ENCODE data around the gene UBTD2.

Gene UBTD2

DNA sequence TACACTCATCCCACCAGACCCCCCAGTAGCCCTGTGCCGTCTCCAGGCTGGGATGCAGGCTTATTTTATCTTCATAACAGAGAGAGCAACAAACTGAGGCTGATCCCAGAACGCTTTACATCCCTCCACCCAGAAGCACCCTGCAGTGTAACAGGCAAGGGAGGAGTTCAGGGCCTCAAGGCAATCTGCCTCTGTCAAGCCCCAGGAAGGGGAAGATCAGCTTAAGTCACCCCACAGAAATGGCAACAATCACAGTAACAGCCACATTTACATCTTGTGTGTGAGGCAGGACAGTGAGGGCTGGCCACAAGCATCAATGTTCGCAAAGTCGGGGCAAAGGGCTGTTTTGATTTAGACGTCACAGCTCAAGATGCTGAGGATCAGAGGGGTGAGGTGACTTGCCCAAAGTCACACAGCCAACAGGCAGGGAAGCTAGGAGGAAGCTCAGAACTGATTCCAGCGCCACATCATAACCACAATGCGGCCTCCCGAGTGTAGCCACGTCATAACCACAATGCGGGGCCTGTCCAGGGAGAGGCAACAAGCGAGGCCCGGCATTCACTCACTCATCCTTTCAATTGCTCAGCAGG, 109.9 kb downstream of the UBTD2 start:
- no peak for DNase-seq (ENCODE audit: insufficient read length, low spot score)
- FAIRE-seq = peak; percentile 65

DNA sequence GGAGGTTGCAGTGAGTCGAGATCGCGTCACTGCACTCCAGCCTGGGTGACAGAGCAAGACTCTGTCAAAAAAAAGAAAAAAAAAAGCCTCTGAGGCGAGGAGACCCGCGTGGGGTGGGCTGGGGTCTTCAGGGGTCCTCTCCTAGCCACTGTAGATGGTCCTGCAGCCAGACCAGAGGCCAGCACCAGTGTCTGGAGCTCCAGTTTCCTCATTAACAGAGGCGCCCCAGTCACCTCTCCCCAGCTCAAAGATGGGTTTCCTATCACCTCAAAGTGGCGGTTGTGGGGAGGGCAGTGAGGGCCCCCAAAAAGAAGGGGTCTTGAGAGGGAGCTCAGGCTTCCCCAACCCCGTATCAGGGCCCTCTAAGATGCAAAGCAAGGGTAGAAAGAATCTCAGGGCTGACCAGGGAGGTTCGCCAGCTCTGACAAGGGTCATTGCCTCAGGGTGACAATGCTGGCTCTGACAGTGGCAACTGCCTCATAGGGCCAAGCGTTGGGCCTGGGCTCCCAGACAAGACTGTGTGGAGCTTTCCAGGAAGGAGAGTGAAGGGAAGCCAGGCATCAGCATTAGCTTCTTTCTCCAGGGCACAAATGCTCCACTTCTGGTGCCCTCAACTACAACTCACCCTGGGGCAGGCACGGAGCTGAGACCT, 110.5 kb downstream of the UBTD2 start:
- DNase-seq (ENCODE audit: insufficient read length, low spot score) = no peak
- FAIRE-seq = no peak

DNA sequence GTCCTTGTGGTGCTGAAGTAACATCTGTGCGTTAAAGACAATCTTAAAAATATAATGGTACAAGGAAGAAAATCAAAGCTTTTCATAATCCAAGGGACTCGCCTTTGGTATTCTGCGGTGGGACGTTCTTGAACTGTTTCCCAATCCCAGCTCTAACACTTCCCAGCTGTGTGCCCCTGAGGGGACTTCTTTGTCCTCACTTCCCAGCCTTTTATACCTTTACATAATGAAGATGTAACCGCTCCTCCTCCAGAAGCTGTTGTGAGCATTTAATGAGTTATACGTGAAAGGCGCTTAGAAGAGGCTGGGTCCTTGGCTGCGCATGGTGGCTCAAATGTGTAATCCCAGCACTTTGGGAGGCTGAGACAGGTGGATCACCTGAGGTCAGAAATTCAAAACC, 112.4 kb downstream of the UBTD2 start:
- DNase-seq (ENCODE audit: insufficient read length, low spot score) (no peak), FAIRE-seq (no peak)

DNA sequence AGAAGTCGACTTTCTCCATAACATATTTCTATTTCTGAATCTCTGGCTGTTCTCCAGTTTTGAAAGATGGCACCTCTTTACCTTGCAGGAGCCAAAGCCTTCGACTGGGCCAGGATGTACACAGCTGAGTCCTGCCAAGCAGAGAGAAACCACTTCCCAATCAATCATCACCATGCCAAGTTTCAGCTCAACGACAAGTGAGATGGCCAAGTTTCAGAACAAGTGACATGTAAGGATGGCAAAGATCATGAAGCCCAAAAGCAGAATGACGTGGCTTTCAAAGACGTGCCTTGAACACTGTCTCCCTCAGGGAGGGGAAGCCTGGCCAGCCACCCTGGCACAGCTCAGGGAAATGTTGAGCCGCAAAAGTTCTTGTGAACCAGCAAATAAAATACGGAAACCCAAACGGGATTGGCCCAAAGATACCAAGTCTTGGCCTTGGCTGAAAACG, 113.3 kb downstream of the UBTD2 start:
- FAIRE-seq (peak; percentile 18), DNase-seq (ENCODE audit: insufficient read length, low spot score) (no peak)

DNA sequence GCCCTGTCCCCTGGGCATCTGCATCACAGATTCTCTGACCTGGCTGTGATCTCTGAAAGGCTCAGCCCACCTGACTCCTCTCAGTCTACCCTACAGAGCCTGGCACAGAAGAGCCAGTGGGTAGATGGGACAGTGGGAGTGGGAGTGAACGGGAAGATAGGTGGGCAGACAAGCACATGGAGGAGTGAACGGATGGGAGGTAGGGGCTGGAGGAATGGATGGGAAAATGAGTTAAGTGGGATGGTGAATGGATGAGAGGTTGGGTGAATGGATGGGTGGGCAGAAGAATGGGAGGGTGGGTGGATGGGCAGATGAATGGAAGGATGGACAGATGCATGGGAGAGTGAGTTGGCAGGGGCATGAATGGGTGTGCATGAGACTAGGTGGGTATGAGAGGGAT, 114.3 kb downstream of the UBTD2 start:
- no peak for FAIRE-seq
- DNase-seq (ENCODE audit: insufficient read length, low spot score) = no peak

DNA sequence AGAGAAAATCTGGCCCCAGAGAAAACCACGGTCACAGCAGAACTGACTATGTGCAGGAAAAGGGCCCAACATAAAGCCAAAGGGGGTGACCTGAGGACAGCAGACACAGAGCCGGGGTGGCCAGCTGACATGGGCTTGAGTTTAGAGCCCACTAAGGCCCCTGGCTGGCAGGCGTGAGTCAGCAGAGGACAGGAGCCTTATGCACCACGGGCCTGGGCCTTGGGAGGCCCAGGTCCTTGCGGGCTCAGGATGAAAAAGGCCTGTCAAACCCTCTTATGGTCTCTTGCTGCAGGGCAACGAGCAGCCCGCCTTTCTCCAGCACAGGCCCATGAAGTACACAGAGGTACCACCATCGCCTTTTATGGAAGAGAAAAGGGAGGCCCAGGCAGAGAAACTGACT, 115.3 kb downstream of the UBTD2 start:
- DNase-seq (ENCODE audit: insufficient read length, low spot score) (no peak), FAIRE-seq (no peak)

DNA sequence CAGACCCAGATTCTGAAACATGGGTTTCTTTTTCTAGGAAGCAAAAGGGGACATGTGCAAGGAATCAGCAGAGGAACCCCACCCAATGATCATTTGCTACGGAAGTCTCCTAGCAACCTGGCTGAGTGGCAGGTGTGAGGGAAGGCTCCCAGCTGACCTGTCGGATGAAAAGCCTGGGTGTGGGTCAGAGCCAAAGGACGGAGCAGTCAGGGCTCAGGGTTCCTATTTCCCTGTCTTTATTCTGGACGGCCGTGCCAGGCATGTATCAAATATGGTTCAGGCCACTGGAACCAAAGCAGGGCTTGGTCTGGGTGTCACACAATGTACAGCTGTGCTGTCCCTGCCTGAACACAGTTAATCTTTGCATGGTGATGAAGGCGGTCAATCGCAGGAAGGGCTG, 115.7 kb downstream of the UBTD2 start:
- DNase-seq (ENCODE audit: insufficient read length, low spot score) = no peak
- FAIRE-seq = no peak

DNA sequence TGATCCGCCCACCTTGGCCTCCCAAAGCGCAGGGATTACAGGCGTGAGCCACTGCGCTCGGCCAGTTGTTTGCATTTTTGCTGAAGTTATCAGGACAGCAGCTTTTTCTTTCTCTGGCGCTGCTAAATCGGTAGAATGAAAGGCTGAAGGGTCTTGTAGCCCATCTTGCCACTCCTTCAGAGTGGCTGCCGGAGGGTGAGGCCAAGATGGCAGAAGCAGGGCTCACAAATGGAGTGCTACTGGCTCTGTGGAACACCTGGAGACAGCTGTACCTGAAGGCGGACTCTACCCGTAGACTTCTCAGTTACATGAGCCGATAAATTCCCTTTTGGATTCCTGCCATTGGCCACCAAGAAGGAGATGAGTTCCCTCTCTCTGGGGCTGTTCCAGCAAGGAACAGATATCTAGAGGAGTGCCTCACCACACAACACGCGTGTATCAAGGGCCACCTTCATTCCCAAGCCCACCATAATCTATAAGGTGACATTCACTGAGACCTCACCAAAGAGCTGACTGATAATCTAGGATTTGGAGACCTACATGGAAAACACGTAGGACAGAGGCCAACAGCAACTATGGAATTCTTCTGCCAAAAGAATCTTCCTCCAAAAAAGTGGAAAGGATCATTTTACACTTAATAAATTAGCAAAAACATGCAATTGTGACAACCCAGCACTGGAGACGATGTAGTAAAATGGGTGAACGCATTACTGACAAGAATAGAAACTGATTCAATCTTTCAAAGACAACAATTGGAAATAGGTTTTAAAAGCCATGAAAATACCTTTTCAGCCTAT, 117.3 kb downstream of the UBTD2 start:
- no peak for DNase-seq (ENCODE audit: insufficient read length, low spot score)
- FAIRE-seq = no peak

DNA sequence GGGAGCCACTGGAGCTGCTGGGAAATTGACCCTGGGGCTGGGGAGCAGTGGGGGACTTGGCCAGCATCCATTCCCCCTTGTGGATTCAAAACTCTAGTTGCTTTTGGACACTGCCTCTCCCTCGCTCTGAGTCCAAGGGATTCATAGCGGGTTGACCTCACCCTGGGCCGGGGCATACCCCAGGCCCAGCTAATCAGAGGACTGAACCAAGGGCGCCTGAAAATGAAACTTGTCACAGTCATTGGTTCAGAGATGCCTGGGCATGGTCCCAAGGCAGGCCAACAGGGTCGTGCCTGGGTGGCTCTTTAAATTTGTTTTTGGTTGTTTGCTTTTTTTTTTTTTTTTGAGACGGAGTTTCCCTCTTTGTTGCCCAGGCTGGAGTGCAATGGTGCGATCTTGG, 118.1 kb downstream of the UBTD2 start:
- DNase-seq (ENCODE audit: insufficient read length, low spot score) (no peak), FAIRE-seq (no peak)

DNA sequence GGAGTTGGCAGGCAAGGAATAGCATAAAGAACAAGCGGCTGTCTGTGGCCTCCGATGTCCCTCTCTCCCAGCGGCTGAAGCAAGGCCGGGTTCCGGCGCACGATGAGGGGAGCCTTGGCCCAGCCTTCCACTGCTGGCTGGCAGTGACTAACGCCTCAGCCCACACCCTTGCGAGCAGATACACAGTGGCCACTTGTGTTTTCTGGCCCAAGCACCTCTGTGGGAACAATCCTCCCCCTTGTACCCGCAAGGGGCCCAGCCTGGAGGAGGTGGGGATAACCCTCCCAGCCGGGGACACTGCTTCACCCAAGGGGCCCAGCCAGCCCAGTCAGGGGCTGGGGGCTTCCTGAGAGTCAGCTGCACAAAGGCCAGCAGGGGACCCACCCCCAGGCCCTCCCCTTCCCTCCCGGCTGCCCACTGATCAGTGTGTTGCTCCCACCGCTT, 118.8 kb downstream of the UBTD2 start:
- FAIRE-seq (no peak), DNase-seq (ENCODE audit: insufficient read length, low spot score) (no peak)

DNA sequence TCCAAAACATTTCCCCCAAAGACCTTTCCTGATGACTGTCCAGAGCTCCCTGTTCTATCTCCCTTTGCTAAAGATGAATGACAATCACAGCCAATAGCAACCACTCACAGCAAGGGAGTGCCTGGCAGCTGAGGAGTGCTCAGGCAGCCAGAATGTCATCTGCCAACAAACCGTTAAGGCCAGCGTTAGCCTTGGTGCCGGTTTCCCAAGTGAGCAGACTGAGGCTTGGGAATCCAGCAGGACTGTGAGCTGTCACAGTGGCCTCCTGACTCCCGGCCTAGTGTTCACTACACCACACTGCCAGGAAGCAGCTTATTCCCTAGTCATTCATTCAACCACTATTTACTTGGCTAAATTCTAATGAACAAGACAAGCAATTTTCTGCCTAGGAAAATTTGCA, 120.2 kb downstream of the UBTD2 start:
- DNase-seq (ENCODE audit: insufficient read length, low spot score) = no peak
- FAIRE-seq = no peak

DNA sequence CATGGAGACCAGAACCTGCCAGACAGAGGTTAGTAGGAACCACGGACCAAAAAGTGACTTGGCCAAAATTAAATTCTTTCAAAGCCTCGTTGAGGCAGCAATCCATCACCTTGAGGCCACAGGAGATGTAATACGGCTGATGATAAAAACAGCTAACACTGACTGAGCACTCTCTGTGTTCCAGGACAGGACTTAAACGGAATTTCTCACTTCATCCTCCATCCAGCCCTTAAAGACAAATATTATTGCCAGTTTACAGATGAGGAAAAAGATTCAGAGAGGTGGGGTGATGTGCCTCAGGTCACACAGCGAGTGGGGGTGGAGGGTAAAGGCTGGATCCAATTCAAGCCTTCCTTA, 120.6 kb downstream of the UBTD2 start:
- DNase-seq (ENCODE audit: insufficient read length, low spot score) (no peak), FAIRE-seq (no peak)

DNA sequence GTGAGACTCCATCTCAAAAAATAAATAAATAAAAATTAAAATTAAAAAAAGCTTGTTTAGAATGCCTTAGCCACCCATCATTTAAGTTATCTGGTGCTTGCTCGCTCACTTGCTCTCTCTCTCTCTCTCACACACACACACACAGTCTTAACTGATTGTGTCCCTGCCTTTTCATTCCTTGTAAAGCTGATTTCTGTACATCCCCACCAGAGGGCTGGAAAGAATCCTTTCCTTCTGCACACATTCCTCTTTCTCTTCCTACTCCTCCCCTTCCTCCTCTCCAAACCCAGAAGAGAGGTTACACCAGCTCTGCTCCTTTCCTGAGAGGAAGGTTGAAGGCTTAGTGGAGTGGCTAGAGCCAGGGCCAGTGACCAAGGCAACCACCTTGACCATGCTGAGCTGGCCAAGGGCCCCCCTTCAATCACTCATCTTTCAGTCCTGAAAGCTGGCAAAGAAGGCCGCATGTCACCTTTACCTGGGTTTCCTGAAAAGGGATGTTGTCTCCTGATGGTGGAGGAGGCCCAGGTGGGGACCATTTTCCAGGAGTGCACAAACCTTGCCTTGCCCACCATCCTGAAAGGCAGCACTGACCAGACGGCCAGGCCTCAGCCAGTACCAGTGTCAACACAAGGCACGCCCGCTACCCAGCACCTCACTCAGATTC, 121.1 kb downstream of the UBTD2 start:
- FAIRE-seq (no peak), DNase-seq (ENCODE audit: insufficient read length, low spot score) (no peak)

DNA sequence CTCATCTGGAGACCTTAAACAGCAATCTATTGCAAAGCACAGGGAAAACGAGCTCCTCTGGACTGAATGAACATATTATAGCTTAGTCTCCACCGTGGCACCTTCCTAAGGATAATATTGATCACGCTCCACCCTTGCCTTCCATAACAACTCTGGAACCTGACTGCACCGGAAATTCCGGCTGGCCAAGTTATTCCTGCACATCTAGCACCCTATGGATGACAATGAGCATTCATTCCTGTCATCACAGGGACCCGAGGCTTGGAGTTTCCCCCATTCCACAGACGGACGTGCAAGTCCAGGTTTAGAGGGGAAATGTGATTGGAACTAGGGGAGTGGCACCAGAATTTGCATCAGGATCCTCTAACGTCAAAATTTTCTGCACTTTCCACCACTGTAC, 123.1 kb downstream of the UBTD2 start:
- FAIRE-seq = no peak
- no peak for DNase-seq (ENCODE audit: insufficient read length, low spot score)

Measured in GM19239 (cell line).